ENCODE results near the gene CINP.
"Not testable (repeated sequence)": the region's sequence is repeated elsewhere in the genome, so short reads cannot be mapped to it uniquely, and the experiment has no call there.

CINP gene

DNA sequence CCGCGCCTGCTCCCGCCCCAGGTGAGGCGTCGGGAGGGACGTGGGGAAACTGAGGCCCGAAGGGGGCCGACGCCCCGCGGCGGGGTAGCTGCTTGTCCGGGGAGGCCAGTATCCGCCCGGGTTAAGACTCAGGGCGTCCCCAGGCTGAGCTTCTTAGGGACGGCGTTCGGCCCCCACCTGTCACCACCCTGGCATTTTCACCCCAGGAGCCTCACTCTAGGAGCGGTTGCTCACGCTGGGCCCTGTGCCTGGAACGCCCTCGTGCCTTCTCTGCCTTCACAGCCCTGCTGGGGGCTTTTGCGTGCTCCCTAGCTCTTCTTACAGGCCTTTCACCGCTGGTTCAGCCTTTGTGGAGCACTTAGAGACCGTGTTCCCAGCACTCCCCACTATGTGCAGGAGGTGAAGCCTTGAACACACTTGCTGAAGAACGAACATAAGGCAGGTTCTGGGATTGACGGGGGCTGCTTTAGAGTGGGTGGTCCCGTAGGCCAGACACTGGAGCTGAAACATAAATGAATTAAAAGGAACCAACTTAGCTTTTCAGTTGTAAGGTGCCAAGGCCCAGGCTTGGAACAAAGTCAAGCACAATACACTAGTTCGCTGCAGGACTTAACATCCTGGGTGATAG is 42.5 kb downstream of the CINP start:
- DNase-seq: peak; percentile 48

DNA sequence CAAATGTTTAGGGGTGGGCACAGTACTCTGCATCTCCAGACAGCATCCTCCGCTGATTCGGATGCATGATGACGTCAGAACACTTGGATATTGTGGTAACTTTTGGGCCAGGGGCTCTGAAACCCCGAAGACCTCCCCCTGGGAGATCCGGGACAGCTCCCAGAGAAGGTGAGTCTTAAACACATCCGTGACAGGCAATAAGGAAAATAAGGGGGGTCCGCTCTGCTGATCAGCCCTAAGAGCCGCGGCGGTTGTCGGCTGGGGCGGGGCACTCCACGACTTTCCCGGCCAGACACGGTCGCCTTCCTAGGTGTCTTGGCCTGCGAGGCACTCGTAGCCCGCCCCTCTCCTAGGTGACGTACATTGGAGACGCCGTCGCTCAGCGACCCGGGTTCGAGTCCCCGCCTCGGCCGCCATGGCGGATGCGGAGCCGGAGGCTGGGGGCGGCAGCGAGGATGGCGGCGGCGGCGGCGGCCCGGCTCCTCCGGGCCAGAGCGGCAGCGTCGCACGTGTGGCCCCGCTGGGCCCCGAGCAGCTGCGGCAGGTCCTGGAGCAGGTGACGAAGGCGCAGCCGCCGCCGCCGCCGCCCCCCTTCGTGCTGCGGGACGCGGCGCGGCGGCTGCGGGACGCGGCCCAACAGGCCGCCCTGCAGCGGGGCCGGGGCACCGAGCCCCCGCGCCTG is 43.2 kb downstream of the CINP start, which contains the start of gene ZNF839:
Gene ZNF839 (plus strand): TSS at position 396 of the 682 bp plus-strand sequence. CDS start 20 bp downstream, at position 416.
- DNase-seq: peak; percentile 90

DNA sequence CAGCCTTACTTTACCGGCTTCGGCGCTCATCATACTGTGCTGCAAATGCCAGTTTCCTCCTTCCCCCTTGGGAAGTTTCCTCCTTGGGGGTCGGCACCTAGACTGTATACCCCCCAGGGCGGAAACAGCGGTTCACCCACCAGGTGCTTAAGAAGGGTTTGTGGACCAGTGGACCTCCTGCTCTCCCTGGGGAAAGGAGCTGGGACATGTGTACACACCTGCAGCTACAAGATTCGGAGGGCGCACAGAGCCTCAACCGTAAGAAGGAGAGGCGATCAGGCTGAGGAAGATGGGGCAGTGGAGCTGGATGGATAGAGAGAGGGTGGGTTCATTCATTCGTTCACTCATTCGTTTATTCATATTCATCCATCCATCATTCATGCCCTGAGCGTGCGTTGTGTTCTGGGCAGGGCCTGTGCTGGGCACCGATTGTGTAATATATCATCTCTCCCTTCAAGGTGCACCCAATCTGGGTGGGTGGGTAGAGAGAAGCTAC is 43.9 kb downstream of the CINP start:
- DNase-seq: no peak

DNA sequence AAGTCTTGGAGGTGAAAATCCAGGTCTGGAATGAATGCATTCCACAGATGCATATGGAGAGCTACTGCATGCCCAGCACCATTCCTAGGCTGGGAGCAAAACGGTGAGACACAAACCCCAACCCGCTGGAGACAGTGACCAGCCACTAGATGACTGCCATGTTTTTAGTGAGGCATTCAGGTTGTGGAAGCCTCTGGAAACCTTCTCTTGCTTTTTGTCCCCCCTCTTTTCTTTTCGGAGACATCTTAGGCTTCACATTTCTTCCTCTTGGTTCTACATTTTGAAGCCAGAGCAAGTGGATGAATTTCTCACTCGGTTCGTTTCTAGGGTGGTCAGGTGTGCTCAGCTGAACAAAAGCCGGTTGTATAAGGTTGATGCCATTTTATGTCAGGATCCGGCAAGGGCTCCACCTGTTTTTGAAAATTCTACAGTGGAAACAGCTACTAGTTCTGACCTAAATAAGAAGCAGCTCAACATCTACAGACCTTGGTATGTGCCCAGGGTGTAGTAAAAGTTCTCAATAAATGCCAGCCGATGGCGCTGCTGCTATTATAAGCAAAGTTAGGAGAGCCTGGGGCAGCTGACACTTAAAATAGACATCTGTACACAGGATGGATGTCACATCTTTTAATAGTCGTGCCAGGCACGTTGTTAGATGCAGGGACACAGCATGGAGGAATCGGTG is 45.0 kb downstream of the CINP start:
- peak; percentile 44 for DNase-seq

DNA sequence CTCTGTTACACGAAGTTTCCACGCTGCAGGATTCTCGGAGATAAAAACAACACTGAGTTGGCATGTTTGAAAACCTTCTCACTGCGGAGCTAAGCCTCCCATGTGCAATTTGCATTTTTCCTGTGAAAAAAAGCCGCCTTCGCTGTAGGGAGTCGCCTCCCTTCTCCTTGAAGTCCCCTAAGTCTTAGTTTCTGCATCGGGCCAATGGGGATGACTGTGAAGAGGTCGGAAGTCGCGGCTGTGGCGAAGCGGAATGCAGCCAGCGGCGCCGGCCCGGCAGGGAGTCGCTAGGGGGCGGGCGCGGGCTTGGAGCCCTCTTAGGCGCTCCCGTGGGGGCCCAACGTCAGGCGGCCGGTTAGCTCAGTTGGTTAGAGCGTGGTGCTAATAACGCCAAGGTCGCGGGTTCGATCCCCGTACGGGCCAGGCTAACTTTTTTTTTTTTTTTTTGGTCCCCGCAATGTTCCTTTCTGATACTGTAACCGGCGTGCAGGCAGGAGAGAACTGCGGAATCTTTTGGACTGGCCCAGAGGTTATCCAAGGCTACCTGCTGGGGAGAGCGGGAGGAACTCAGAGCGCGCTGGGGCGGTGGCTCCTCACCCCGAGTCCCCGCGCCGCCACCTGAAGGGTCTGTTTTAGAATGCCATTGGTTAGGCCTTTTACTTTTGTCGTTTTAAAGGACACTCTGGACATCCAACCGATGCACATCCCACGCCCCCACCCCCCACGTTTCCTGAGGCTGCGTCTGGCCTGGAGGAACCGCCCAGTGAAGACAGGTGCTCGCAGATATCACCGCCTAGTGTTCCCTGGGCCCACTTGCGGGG is 45.7 kb downstream of the CINP start:
- DNase-seq: peak; percentile 92

DNA sequence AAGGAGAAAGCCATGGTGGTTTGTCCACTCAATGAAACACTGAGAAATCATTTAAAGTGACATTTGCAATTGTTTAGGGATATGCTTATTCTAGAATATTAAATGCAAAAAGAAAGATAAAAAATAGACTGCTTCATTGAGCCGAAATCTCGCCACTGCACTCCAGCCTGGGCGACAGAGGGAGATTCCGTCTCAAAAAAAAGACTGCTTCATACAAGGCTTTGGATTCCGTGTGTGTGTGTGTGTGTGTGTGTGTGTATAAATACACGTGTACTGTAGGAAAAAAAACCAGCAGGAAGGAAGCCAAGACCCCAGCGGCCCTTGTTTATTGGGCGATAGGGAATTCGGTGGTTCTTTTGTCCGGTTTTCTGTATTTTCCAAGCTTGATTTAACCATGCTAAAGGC is 46.4 kb downstream of the CINP start:
- DNase-seq: peak; percentile 71

DNA sequence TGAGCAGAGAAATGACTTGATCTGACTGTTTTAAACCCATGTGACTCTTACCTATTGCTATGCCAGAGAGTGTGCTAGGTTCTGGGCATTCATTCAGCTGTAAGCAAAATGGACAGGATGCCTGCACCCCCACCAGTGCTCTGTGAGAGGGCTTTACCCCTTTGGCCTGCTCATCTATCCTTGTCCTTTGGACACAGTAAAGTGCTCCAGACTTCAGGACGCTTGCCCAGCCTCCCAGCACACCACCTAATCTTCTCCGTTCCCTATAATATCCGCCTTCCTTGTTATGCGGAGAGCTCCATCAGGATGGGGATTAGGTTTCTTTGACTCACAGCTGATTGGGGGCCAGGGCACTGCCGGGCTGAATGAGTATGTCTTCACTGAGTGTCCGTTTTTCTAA is 47.6 kb downstream of the CINP start:
- no peak for DNase-seq

DNA sequence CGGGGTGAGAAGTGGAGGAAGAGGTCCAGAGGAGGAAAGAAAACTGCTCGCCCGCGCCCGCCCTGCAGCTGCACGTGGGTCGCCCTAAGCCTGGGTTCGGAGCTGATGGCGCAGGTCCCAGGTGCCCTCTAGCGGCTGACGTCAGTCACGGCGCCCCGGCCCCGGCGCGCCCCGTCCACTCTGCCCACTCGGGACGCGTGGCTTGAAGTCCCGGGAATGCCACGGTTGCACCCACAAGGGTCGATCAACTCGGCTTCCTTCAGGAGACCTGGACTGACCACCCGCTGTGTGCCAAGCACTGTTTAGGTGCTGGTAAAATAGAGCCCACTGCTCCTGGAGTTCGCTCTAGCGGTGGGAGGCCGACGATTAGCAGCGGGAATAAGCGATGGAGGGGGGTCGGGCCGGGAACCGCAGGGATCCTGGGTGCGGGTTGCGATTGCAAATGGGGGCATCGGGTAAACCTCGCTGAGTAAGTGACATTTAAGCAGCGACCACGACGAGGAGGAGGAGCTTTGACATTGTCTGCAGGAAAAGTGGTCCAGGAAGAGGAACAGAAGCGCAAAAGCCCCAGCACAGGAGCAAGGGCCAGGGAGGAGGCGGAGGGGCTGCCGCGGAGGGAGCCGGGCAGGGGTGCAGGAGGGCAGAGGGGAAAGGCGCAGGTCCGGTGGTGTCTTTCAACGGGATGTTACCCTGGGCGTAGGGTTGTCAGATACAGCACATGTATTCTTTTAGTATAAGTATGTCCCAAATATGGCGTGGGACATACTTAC is 48.3 kb downstream of the CINP start:
- DNase-seq: peak; percentile 74

DNA sequence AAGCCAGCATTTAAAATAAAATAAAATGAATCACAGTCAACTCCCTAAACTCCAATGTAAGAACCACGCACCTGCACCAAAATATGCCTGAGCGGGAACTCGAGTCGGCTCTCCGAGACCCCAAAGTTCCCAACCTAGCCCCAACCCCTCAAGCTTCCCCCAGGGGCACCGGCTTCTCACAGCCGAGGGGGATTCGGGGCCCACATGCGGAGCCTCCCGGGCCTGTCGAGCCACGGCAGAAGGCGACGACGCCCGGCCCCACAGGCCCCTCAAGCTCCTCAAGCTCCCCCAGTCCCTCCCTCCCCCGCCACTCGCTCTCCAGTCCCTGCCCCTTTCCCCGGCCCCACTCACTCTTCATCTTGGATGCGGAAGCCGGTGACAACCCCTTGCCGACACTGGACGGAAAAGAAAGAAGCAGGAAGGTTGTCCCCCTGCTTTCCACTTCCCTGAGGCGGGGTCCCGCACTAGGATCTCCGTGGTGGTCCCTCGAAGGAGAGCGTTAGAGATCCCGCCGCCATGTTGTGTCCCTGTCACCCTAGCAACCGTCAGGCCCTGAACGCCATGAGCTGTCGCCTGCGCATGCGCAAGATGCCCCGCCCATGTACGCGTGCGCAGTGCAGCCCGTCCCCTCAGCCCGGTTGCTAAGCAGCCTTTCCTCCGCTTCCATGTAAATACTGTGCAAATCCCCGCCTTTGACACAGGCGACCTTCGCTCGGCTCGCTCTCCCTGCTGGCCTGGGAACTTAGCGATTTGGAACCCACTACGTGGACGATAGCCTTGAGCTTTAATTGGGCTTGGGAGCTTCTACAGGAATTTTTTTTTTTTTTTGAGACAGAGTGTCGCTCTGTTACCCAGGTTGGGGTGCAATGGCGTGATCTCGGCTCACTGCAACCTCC is 57.8 kb downstream of the CINP start, which contains the start of gene MOK:
Gene MOK (minus strand): TSS at position 554 of the 896 bp plus-strand sequence. CDS start 196 bp downstream, at position 358.
- peak; percentile 93 for DNase-seq

DNA sequence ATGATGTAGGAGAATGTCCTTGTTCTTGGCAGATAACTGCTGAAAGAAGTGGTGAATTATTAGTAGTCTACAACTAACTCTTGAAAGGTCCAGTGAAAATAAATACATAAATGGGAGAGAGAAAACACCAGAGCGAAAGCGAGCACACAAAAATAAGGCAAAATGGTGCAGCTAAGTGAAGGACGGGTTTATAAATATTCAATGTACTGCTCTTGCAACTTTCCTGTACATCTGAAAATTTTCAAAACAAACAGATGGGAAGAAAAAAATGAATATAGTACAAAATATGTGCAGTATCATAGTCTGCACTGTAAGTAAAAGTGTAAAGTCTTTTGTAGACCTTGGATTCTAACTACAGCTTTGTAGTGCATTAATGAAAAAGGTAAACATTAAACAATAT is 59.0 kb downstream of the CINP start:
- DNase-seq: no peak

DNA sequence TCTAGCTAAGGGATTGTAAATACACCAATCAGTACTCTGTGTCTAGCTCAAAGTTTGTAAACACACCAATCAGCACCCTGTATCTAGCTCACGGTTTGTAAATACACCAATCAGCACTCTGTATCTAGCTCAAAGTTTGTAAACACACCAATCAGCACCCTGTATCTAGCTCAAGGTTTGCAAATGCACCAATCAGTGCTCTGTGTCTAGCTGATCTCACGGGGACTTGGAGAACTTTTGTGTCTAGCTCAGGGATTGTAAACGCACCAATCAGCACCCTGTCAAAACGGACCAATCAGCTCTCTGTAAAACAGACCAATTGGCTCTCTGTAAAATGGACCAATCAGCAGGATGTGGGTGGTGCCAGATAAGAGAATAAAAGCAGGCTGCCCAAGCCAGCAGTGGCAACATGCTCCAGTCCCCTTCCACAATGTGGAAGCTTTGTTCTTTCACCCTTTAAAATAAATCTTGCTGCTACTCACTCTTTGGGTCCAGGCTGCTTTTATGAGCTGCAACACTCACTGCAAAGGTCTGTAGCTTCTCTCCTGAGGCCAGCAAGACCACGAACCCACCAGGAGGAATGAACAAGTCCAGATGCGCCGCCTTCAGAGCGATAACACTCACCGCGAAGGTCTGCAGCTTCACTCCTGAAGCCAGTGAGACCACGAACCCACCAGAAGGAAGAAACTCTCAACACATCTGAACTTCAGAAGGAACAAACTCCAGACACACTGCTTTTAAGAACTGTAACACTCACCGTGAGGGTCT is 64.2 kb downstream of the CINP start:
- not testable (repeated sequence) for DNase-seq
